Right lobe of liver (tissue), 6 donors: ENCODE results near the gene PPP6R1. TPM values are rescaled to one million over a fixed set of nuclear protein-coding genes. Genes with fewer than 3 reads are reported as not detected.

Experiments
- ATAC-seq, 4 donors: fragments of 200-7000 bp; cut with Tn5 transposase; one replicate each; pipeline ENCODE4 v1.9.1; 2020; ENCODE audit warnings: mild to moderate bottlenecking in 4 of 4, moderate library complexity in 4 of 4
- DNase-seq, 3 donors: peaks; one replicate each; pipeline ENCODE4 v3.0.0-alpha.2; 2020
- H3K27ac ChIP-seq, 3 donors: fragments of 200-600 bp; one replicate each; pipeline ENCODE4 v1.8.0; 2022
- H3K27me3 ChIP-seq, 2 donors: fragments of 200-600 bp; one replicate each; pipeline ENCODE4 v1.8.0; 2022
- H3K36me3 ChIP-seq, 4 donors: fragments of 200-600 bp; sonication (generic) in 1 of 4; one replicate each; pipeline versions ENCODE4 v1.5.1 to v1.8.0; 2017 to 2022; ENCODE audit warnings: control low read depth in 1 of 4
- H3K4me1 ChIP-seq, 4 donors: fragments of 200-600 bp; sonication (generic) in 1 of 4; one replicate each; pipeline versions ENCODE4 v1.5.1 to v1.8.0; 2017 to 2022; ENCODE audit warnings: control low read depth in 1 of 4
- H3K4me3 ChIP-seq, 3 donors: fragments of 200-600 bp; one replicate each; pipeline ENCODE4 v1.8.0; 2022
- H3K9me3 ChIP-seq, 4 donors: fragments of 200-600 bp; sonication (generic) in 1 of 4; one replicate each; pipeline versions ENCODE4 v1.5.1 to v1.8.0; 2017 to 2022; ENCODE audit warnings: control low read depth in 1 of 4
- CTCF ChIP-seq, 4 donors: fragments of 200-600 bp in 3 of 4; fragments of 450-650 bp in 1 of 4; IDR thresholded peaks; one replicate each; pipeline versions ENCODE4 v1.5.1 to v1.8.0; 2016 to 2022; ENCODE audit warnings: antibody characterized with exemption in 4 of 4, mild to moderate bottlenecking in 2 of 4
- POLR2A ChIP-seq: fragments of 450-650 bp; IDR thresholded peaks from one replicate; pipeline ENCODE4 v1.6.1; 2017; ENCODE audit warnings: antibody characterized with exemption, mild to moderate bottlenecking
- WGBS: methylation state at CpG from one replicate; pipeline ENCODE4 v1.1.6; 2018; ENCODE audit warnings: low coverage, low lambda C conversion rate; ENCODE audit not compliant: insufficient coverage; ENCODE audit errors: missing lambda C conversion rate; 5-methylcytosine and 5-hydroxymethylcytosine counted together
- intact Hi-C, 2 donors: fragments of 100-400 bp; cut with DNase I; formaldehyde crosslinking; loops; one replicate each; pipeline versions ENCODE4 v1.11.2 to v1.14.1; 2022
- total RNA-seq, 6 experiments: library from RNA; depleted of rRNA in 2 of 6; stranded (reverse); fragments of >200 nt in 2 of 6; fragmentation: NEBNext Ultra II Directional in 3 of 6; extraction: Animal tissue kit (Norgen Biotek cat#: 25700) in 3 of 6; gene quantifications; one replicate each; pipeline versions ENCODE4 v1.1.0 to v1.2.4, GENCODE V29; 2016 to 2023
- donor health status: DM: no; HTN: yes; CAD: no.
- donor health status: DM: no; HTN: no; CAD: no.
- donor health status: DM: no; HTN: no; CAD: no.
- donor health status: DM: no; HTN: yes; CAD: no.
- donor health status: DM: no; HTN: yes; CAD: no.

Gene PPP6R1
- total RNA-seq, 6 experiments from 2014 or later = 26.4 to 39.6 (median 30.2) TPM

GRCh38 chr19:55275851-55276719 is 17.3 kb upstream of the PPP6R1 start:
- no peak for TF ChIP-seq POLR2A
- TF ChIP-seq CTCF (IDR thresholded peaks at IDR 0.05) = no peak
- Histone ChIP-seq H3K4me1 (peaks cover 0 to 12% (median 0%) of the 10 kb centered on the region in 4 donors), H3K27me3 (no peaks in the 10 kb centered on the region), H3K36me3 (peaks cover 0 to 6% (median 0%) of the 10 kb centered on the region in 4 donors), H3K9me3 (no peaks in the 10 kb centered on the region), H3K27ac (no peak overlapping the region), H3K4me3 (no peak overlapping the region)
- 57% methylated on average over 7 of the region's 17 CpGs for WGBS
- DNase-seq = no peak
- intact Hi-C loops = no loop called here
- no peak for ATAC-seq

GRCh38 chr19:55273978-55274707 is 15.3 kb upstream of the PPP6R1 start:
- Histone ChIP-seq H3K36me3 (peaks cover 0 to 6% (median 0%) of the 10 kb centered on the region in 4 donors), H3K9me3 (no peaks in the 10 kb centered on the region), H3K27ac (no peak overlapping the region), H3K4me3 (no peak overlapping the region), H3K4me1 (peaks cover 0 to 1% (median 0%) of the 10 kb centered on the region in 4 donors), H3K27me3 (no peaks in the 10 kb centered on the region)
- no peak for DNase-seq
- ATAC-seq = no peak
- TF ChIP-seq CTCF (IDR thresholded peaks at IDR 0.05) (no peak), POLR2A (no peak)
- WGBS = no CpG with 5 or more reads among the region's 36 CpGs
- intact Hi-C loops = no loop called here

- intact Hi-C loops = no loop called here
- DNase-seq (no peak), ATAC-seq (no peak)
- no peak overlapping the region for H3K4me3 ChIP-seq
- H3K9me3 ChIP-seq = no peaks in the 10 kb centered on the region
- no peaks in the 10 kb centered on the region for H3K27me3 ChIP-seq
- no peaks in the 10 kb centered on the region for H3K36me3 ChIP-seq
- H3K4me1 ChIP-seq = no peaks in the 10 kb centered on the region
- WGBS = 93% methylated on average over 15 of the region's 18 CpGs
- H3K27ac ChIP-seq = no peak overlapping the region
- TF ChIP-seq POLR2A = no peak
- no peak for TF ChIP-seq CTCF (IDR thresholded peaks at IDR 0.05)
These were observed 13.3 kb upstream of the PPP6R1 start for GRCh38 chr19:55272142-55272541.

- no peak overlapping the region for H3K4me3 ChIP-seq
- DNase-seq (no peak), ATAC-seq (no peak)
- H3K36me3 ChIP-seq = no peaks in the 10 kb centered on the region
- H3K4me1 ChIP-seq = no peaks in the 10 kb centered on the region
- no peak overlapping the region for H3K27ac ChIP-seq
- no peaks in the 10 kb centered on the region for H3K9me3 ChIP-seq
- WGBS = 99% methylated on average over 8 of the region's 25 CpGs
- TF ChIP-seq CTCF (IDR thresholded peaks at IDR 0.05) (no peak), POLR2A (no peak)
- intact Hi-C loops = no loop called here
- no peaks in the 10 kb centered on the region for H3K27me3 ChIP-seq
These were observed 11.5 kb upstream of the PPP6R1 start for GRCh38 chr19:55270172-55270942.
